Measurements from ENCODE around the gene CFAP141.
"Not testable (repeated sequence)": the region's sequence is repeated elsewhere in the genome, so short reads cannot be mapped to it uniquely, and the experiment has no call there.

CFAP141 gene

DNA sequence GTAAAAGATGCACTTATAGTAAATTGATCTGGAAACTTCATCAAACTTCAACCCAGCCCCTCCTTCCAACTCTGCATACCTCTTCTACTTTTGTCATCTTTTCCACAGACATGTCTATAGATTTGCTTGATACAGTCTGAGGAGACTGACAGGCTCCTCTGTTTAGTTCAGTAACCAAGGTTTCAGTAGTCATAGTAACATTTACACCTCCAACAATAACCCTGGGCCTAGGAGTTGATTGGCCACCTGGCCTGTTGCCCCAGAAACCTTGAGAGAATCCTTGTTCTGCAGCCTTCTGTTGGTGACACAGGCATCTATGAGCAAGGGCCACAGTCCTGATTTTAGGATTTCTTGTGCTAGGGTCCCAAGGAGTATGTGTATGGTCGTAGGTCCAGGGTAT is at the start of gene CFAP141:
Gene CFAP141 (minus strand): TSS at position 138 of the 400 bp plus-strand sequence. CDS start 26 bp downstream, at position 112.
- no peak for DNase-seq (ENCODE audit: low read depth in 2 of 2)

DNA sequence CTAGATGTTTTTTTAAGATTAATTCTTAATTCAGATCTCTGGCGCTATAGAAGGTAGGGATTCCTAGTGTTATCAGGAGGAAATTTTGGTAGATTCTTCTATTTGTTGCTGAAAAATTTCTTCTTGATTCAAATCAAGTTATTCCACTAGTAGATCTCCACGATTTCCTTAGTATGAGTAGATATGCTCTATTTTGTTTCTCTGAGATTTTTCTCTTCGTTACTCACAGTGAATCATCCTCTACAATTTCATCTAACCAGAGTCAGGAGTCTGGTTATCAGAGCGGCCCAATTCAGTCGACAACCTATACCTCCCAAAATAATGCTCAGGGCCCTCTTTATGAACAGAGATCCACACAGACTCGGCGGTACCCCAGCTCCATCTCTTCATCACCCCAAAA is 47.5 kb upstream of the CFAP141 start:
- DNase-seq (ENCODE audit: low read depth in 2 of 2), result no peak

DNA sequence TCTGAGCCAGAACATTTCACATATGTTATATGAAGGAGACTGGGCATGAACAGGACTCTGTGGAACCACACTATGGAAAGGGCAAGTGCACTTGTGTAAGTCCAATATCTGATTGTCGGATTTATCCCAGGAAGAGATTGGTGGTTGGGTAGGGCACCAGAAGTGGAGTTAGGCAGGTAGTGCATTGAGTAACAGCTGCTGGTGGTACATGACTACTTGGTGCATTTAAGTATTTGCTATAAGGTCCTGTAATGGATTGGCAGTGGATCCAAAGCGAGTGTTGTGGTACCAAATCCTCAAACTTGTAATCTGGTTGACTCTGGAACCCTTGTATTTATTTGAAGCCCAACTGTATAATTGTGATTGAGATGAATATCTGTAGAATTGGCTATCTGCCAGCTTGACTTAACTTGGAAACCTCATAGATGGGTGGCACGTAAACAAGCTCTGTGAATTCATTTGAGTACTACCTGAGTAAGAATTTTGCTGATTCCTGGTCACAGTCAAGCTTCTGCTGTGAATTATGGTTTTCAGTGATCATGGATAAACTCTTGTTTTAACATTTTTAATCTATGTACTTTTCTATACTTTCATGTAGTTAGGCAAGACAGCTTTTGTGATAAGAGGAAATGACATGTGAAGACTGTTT is 35.7 kb upstream of the CFAP141 start:
- DNase-seq (ENCODE audit: low read depth in 2 of 2), result no peak

DNA sequence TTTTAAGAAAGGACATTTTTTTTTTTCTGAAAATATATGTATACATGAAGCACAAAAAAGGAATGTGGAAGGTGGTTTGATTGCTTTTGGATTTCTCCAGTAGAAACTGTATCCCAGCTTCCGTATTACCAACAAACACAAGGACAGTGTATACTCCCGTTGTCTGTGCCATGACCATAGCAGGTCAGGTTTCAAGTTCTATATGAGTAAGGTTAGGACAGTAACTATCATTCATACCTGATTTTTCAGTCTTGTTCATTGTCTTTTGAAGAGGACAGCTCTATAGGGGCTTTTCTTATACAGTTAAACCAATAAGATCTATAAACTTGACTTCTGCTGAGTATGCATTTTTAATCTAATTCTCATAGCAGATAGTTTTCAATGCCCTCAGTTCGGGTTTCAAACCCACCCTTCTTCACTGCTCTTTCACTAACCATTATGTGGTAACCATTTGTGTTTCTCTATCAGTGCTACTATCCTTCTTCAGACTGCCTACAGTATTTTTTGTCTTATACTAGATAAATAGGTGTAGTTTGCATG is 34.2 kb upstream of the CFAP141 start:
- no peak for DNase-seq (ENCODE audit: low read depth in 2 of 2)

DNA sequence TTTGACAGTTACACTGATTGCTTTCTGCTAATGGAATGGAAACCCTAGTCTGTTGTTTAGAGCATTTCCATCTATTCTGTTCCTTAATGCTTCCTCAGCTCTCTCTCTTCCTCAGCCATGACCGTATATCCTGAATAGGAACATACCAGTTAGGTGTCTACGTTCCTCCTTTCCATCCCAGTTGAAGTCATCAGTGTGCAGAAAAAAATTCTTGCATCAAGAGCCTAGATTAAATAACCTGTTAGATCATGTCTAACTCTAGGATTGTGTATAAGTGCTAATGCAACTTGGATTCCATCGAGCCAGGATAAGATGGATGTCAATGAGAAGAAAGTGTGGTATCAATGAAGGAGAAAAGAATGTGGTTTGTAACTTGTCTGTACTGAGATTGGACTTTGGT is 33.4 kb upstream of the CFAP141 start:
- no peak for DNase-seq (ENCODE audit: low read depth in 2 of 2)

DNA sequence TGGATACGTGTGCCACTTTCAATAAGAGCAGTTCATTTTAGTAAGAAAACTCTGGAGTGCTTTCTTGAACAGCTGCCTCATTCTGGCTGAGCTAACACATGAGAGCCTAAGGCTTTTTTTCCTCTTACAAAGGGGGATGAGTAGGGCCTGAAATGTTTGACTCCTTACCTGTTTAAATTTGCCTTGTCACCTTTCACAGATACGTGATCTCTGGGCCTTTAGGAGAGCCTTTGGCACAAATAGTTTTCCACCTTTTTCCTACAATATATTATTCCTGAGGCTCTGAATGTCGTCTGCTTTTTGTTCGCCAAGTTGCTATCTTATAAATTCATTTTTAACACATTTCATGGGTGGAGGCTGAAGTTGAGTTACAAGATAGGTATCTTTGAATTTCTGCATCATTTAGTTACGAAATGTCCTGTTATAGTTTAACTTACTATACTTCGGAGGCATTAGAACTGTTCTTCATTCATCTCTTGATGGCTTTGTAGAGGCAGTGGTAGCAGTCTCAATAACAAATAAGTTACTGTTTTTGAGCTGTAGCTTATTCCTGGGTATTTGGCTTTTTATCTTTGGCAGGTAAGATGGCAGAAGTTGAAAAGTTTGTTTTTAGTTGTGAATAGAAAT is 31.9 kb upstream of the CFAP141 start:
- DNase-seq (ENCODE audit: low read depth in 2 of 2), result no peak

DNA sequence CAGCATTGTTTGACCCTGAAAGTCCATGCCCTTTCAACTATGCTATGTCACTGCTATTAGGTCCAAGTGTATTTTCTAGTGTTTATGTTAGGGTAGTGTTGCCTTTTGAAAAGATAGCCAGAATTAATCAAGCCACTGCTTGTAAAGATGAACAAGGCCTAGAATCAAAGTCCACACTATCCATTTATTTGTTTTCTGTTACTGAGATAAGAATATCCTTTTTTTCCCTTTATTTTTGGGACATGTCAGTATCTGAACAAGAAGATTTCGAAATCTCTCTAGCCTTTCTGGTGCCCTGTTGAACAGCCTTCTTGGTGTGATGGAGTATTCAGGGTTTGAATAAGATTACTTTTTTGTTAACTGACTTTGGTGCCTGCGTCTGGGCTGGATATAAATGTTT is 31.3 kb upstream of the CFAP141 start:
- no peak for DNase-seq (ENCODE audit: low read depth in 2 of 2)

DNA sequence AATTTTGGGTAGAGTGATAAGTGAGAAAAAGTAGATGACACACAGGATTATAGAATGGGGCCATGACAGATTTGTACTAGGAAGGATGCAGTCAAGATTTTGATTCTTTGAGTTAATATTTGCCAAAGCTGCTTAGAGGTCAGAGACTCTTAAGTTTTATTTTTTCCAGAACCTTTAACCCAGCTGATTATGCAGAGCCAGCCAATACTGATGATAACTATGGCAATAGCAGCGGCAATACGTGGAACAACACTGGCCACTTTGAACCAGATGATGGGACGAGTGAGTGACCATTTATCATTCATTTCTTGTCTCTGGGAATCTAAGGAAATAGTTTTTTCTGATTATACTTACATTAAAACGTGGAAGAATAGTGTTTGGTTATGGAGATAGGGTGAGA is 30.7 kb upstream of the CFAP141 start:
- no peak for DNase-seq (ENCODE audit: low read depth in 2 of 2)

DNA sequence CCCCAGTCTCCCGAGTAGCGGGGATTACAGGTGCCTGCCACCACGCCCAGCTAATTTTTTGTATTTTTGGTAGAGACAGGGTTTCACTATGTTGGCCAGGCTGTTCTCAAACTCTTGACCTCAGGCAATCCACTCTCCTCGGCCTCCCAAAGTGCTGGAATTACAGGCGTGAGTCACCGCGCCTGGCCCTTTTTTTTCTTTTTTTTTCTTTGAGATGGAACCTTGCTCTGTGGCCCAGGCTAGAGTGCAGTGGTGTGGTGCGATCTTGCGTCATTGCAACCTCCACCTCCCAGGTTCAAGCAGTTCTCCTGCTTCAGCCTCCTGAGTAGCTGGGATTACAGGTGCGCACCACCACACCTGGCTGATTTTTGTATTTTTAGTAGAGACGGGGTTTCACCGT is 27.0 kb upstream of the CFAP141 start:
- not testable (repeated sequence) for DNase-seq (ENCODE audit: low read depth in 2 of 2)

DNA sequence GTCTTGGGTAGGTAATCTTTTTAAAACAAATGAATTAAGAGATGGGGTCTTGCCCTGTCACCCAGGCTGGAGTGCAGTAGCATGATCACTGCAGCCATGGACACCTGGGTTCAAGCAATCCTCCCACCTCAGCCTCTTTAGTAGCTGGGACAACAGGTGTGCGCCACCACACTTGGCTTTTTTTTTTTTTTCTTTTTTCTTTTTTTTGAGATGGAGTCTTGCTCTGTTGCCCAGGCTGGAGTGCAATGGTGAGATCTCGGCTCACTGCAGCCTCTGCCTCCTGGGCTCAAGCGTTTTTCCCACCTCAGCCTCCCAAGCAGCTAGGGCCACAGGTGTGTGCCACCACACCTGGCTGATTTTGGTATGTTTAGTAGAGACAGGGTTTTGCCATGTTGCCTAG is 25.0 kb upstream of the CFAP141 start:
- not testable (repeated sequence) for DNase-seq (ENCODE audit: low read depth in 2 of 2)

DNA sequence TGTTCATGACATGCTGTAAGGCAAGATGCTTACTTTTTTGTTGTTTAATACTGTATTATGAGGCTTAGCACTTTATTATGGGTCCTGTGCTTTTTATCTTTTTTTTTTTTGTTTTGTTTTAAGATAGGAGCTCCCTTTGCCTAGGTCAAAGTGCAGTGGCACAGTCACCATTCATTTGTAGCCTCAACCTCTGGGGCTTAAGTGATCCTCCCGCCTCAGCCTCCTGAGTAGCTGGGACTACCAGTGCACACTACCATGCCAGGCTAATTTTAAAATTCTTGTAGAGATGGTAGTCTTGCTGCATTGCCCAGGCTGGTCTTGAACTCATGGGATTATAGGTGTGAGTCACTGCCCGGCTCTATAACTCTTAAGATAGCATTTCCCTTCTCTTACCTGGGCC is 19.2 kb upstream of the CFAP141 start:
- no peak for DNase-seq (ENCODE audit: low read depth in 2 of 2)

DNA sequence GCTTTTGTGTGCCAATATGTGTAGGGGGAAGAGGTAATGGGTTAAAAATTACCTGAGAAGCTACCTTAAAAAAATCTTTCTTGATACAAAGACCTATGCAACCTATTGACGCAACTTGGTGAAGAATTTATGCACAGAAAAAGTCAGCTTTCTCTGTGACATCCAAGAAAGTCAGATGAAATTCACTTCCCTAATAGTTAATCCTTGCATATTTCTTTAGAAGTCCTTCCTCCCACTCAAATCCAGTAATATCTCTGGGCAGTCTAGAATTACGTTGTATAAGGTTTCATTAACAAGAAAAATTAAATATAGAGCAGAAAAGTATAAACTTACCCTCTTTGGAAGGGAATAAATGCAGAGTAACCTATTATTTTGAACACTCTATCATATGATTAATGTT is 17.5 kb upstream of the CFAP141 start:
- no peak for DNase-seq (ENCODE audit: low read depth in 2 of 2)

DNA sequence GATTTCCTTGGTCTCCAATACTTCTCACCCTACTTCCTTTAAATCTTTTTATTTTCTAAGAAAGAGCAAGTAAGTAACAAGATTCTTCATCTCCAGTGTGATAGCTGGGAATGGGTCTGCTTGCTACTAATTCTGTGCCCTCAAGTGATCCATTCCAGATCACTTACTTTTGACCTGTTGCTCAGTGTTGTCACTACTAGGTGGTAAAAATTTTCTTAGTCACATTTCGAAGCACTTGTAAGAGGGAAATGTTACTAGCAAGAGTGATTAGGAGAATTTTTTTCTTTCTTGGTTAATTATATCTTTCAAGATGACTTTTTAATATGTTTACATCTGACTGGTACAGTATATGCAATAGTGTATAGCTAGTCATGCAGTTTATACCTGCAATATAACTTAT is 16.8 kb upstream of the CFAP141 start:
- DNase-seq (ENCODE audit: low read depth in 2 of 2), result no peak

DNA sequence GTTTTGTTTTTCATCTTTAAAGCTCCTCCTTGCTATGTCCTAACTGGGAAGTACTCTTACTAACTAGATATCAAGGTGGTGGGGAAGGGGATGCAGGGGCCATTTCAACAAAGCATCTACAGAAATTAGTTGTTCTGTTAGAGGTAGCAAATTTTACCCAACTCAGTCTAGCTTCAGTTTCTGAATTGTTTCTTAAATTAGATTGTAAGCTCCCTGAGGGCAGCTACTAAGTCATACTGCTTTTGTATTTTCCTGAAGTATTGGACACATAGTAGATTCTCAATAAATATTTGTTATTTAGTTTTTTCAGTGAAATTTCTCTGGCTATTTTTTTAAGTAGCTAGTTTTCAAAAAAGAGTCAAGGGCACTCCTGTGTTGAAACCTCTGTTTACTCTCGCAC is 16.4 kb upstream of the CFAP141 start:
- DNase-seq (ENCODE audit: low read depth in 2 of 2), result no peak

DNA sequence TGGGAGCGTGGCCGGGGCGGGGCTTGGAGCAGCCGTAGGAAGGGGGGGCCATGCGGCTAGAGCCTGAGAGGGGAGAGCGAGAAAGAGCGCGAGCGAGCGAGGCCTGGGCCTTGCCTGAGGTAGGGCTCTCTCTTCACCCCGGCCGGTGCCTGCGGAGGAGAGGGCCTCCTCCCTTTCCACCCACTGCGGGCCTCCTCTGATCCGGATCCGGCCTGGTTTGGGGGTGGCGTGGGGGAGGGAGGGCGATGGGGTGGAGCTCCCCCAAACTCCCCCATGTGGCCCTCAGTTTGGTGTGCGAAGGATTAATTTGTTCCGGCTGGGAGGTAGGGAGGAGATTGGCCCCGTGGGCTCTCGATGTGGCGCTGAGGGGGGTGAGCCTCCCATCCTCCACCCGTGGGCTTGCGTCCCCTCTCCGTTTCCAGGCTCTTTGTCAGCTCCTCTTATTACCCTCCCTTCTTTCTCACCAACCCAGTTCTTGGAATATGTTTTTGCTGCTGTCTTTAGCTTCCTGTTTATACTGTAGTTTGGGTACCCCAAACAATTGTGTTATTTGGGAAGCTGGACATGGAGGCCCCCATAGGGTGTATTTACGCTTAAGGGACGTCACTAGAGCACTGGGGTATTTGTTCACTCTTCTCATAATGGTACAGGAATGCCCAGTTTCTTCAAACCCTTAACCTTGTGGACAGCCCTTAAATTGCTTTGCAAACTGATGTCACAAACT is 15.3 kb upstream of the CFAP141 start:
- DNase-seq (ENCODE audit: low read depth in 2 of 2), result peak; percentile 43 to 55

DNA sequence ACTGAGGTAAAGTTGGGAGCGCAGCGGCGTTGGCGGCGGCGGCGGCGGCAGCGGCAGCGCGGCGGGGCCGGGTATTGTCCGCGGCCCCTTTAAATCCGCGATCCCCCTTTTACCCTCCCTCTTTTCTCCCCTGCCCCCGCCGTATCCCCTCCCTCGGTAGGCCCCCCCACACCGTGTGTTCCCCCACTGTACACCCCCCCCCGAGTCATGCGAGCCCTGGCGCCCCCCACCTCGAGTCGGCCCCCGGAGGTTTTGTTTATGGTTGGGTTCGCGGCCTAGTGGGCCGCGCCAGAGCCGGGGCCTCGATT is 14.8 kb upstream of the CFAP141 start:
- no peak for DNase-seq (ENCODE audit: low read depth in 2 of 2)

DNA sequence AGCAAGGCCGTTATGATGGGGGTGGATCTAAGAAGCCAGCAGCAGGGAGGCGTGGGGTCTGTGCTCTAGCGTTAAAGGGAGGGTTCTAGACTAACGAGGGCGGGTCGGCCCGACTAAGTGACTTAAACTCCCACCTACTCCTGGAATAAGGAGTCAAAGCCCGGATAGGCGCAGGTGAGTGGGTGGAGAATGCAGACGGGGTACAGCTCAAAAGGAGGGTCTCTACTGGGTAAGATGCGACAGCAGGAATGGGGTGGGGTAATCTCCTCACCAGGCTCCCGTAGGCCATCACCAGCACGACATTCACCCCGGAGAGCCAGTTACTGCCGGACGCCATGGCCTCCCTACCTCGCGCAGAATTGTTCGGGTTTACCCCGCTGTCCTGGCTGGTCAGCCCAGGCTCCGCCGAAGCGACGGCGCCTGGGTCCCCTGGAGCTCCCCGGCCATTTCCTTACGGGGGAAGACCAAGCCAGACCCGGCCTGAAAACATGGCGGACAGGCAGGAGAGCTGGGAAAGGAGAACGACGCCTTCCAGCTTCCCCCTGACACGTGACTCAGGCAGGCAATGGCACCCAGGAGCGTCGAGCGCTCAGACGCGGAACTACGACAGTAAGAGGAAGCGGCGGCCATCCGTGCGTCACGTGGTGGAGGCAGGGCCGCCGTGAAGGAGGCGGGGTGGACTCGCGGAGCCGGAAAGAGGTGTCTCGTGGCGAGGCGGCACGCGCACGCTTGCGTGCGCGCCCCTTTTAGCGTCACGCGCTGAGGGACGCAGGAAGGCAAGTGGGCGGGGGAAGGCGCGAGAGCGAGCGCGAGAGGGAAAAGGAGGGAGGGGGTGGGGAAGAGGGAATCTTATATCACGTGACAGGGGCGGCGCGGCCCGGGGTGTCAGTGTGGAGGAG is 14.2 kb upstream of the CFAP141 start, which contains the start of gene UBAP2L:
Gene UBAP2L (plus strand): TSS at position 885 of the 899 bp plus-strand sequence. CDS start 4,169 bp downstream, outside the sequence.
- DNase-seq (ENCODE audit: low read depth in 2 of 2), result peak; percentile 98

DNA sequence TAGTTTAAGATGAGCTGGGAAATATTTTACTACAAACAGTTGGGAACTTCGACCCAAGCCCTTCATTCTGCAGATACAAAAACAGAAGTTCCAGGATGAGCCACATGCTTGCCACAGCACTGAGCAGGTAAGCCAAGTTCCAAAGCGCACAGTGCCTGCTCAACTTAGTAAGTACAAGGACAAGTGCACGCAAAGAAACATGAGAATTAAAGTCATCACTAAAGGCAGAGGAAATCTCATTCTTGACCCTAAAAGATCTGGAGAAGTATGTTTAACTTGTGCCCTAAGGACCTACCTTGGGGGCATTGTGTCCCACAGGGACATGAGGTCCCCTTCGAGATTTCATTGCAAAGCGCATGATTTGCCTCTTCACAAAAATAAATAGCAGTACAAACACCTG is 13.4 kb upstream of the CFAP141 start:
- no peak for DNase-seq (ENCODE audit: low read depth in 2 of 2)

DNA sequence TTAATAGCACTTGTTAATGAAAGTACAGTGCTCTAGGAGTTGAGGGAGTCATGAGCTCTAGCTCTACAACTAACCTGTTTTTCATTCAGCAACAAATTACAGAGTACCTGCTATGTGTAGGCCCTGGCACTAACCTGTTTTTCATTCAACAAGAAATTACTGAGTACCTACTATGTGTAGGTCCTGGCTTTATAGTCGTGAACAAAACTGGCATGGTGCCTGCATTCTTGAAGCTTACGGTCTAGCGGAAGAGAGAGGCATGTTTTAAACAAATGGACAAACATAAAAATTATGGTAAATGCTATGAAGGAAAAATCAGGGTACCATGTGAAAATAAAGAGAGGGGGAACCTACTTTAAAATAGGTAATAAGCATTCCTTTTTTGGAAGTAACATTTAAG is 12.4 kb upstream of the CFAP141 start:
- DNase-seq (ENCODE audit: low read depth in 2 of 2), result no peak

DNA sequence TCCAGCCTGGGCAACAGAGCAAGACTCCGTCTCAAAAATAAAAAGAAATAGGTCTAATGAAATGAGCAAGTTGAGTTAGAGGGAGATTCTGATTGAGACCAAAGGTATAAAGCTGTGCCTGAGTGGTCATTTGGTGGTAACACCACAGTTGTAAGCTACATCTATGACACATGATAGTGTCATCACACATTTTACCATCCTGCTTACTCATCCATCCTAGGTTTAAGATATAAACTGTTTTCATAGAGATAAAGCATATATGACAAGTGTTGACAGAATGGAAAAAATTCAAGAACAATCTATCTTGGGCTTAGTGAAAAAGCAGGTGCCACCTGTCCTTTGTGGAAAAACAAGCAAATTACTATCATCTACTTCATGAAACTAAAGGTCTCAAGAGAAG is 7.1 kb upstream of the CFAP141 start:
- DNase-seq (ENCODE audit: low read depth in 2 of 2), result no peak

DNA sequence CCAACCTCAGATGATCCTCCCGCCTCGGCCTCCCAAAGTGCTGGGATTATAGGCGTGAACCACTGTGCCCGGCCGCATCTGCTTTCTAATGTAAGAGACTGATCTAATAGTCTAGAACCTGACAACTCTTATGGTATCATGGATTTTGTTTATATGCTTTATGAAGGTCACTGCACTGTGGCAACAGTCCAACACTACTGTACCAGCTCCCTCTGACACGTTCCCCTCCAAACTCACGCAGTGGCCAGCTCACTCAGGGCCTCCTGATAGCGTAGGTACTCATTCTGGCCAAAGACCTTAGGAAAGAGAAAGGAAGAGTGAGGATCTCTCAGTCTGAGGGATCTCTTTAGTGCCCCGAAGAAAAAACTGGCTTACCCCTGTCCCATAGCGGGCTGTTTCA is 6.0 kb upstream of the CFAP141 start:
- DNase-seq (ENCODE audit: low read depth in 2 of 2), result no peak
